Activated CD8-positive, alpha-beta memory T cell treated with anti-CD3 and anti-CD28 coated beads for 36 hours (primary cell): ENCODE measurements around the gene LARP4B. TPM values are rescaled to one million over a fixed set of nuclear protein-coding genes. Genes with fewer than 3 reads are reported as not detected.

ENCODE experiments used
- CTCF ChIA-PET: fragments of 350-600 bp; sonication (Branson Sonifier 250); formaldehyde crosslinking; loops from one replicate; lab custom pipeline; 2021; ENCODE audit warnings: antibody characterized with exemption; lab: Charles Lee
- POLR2A ChIA-PET: fragments of 350-600 bp; sonication (Branson Sonifier 250); formaldehyde crosslinking; loops from one replicate; lab custom pipeline; 2021; ENCODE audit warnings: antibody characterized with exemption; lab: Charles Lee
- total RNA-seq, 2 experiments: library from RNA; stranded (reverse); gene quantifications; one replicate each; pipeline ENCODE4 v1.2.3, GENCODE V29; 2021

LARP4B gene
- 100 to 1,000 TPM; 127 to 137 TPM for total RNA-seq

DNA sequence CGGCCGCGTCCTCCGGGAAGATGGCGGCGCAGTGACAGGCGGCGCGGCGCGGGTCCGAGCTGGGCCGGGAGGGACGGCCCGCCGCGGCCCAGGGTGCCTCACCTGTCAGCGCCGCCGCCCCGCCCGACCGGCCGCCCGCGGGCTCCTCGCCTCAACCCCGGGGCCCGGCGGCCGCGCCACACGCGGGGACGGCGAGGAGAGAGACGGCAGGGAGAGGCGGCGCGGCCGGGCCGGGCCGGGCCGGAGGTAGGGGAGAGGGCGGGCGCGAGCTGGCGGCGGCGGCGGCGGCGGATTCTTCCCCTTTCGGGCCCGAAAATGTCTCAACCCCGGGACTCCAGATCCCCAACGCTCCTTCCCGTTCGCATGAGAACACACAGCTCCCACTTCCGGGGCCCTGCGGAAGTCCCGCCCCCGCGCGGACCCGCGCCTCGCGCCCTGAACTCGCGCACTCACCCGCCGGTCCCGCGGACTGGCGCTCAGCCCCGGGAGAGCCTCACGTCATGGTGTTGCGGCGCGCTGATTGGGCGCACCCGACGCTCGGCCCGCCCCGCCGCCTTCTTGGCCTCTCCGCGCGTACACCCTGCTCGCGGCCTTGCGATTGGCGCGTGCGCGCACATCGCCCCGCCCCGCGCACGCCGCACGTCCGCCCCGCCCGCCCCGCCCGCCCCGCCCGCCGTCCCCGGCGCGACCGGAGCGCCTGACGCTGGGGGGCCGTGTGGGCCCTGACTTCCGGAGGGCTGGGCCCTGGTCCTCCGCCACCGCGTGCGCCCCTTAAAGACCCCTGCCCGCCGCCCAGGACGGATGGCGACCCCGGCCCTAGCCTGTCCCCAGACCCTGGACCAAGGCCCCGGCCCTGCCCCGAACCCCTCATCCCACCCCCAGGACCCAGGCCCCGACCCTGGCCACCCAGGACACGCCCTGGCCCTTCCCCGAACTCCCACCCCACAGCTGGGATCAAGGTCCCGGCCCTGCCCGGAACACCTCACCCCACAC, at the start of gene LARP4B:
LARP4B (minus strand) TSS at position 380 of the 993 bp plus-strand sequence. CDS start 45,984 bp downstream, outside the sequence.
- POLR2A ChIA-PET: interaction anchor here (0.6 to 1.0 kb wide), 3 partner anchors 14 to 117 kb away, joined by 3 to 9 read pairs (median 6); partner anchors contain the start of gene IDI1

DNA sequence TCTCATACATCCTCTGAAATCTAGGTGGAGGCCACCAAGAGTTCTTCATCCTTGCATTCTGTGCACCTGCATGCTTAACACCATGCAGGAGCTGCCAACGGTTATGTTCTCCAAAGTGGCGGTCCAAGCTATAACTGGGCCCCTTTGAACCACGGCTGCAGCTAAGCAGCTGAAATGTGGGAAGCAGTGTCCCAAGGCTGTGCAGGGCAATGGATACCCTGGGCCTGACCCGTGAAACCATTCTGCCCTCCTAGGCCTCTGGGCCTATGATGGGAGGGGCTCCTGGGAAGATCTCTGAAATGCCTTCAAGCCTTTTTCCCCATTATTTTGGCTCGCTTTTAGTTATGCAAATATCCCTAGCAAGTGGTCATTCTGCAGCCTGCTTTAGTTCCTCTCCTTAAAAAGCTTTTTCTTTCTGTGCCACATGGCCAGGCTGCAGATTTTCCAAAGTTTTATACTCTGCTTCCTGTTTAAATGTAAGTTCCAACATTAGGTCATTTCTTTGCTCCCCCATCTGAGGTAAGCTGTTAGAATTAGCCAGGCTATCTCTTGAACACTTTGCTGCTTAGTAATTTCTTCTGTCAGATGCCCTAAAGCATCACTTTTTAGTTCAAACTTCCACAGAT, 49.1 kb upstream of the LARP4B start:
- POLR2A ChIA-PET: no interaction called here

More for the DNA sequence above, at the start of gene LARP4B:
- CTCF ChIA-PET: interaction anchor here (0.8 kb wide), 1 partner anchor 121 kb away, joined by 3 read pairs; no protein-coding TSS in a partner anchor

DNA sequence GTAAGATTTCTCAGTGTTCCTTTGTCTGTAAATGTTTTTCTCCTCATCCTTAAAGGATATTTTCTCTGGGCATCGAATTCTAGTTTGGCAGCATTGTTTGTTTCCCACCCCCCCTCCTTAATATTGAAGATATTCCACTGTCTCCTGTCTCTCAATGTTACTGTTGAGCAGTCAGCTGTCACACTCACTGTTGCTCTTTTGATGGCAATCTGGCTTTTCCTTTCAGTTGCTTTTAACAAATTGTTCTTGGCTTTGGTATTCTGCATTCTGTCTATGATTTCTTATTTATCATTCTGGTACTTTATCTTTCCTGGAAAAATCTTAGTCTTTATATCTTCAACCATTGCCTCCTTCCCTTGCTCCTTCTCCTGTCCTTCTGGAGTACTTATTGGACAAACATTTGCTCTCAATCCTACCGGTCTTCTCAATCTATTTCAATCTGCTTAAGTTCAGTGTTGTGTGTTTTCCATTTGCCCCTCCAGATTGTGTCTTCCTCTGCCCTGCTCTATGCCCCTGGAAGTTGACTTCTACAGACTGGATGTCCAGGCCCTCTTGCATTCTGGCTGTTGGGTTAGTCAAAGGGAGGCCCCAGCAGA, 47.4 kb upstream of the LARP4B start:
- CTCF ChIA-PET: no interaction called here

More for the DNA sequence above, 49.1 kb upstream of the LARP4B start:
- CTCF ChIA-PET: interaction anchor here (0.5 kb wide), 1 partner anchor 20 kb away, joined by 3 read pairs; no protein-coding TSS in a partner anchor

DNA sequence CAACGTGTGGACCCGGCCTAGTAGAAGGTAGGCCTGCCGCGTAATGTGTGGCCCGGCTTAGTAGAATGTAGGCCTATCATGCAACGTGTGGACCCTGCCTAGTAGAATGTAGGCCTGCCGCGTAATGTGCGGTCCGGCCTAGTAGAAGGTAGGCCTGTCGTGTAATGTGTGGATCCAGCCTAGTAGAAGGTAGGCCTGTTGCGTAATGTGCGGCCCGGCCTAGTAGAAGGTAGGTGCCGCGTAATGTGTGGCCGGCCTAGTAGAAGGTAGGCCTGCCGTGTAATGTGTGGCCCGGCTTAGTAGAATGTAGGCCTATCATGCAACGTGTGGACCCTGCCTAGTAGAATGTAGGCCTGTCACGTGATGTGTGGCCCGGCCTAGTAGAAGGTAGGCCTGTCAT, 44.8 kb upstream of the LARP4B start:
- ChIA-PET POLR2A (no interaction called here), CTCF (no interaction called here)

More for the DNA sequence above, 47.4 kb upstream of the LARP4B start:
- POLR2A ChIA-PET: no interaction called here

DNA sequence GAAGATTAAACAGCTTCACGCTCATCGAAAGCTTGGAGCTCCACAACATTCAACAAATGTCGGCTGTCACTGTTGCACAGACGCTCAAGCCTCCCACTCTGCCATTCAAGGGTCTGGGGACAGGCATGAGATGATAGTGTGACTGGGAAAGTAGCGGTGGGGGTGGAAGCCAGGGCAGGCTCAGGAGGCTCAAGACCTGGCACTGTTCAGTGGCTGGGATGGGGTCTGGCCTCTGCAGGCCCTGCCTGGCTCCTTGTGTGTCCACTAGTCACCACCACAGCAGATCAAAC, 43.2 kb upstream of the LARP4B start:
- POLR2A ChIA-PET: no interaction called here
- CTCF ChIA-PET: no interaction called here

DNA sequence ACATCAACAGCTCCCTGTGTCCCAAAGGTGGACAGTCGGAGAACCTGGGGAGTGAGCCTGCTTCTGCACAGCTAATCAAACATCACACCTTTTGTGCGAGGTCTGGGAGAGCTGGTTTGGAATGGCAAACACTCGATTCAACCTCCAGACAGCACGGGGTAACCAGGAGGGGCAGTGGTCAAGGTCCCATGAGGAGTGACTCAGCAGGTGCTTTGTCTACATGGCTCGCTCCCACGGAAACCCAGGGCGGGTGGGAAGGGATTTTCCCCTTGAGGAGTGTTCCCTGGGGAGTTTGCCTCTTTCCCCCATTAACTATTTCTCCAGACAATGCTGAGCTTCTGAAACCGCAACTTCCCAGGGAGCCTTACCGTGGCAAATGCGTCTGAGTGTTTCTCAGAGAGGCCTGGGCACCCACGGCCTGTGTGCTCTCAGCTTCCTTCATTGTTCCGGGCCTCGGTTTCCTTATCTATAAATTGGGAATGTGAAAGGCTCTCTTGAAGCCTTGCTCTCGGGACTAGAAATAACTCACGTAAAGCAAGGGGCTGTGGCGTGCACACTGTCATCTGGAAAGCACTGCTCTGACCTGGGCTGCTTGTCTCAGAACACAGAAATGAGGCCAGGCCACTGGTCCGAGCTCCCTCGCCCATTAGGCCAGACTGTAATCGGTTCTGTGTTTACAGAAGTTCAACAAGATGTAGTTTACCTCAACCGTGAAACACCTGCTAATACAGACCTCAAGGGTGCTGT, 42.7 kb upstream of the LARP4B start:
- ChIA-PET CTCF (no interaction called here), POLR2A (no interaction called here)

DNA sequence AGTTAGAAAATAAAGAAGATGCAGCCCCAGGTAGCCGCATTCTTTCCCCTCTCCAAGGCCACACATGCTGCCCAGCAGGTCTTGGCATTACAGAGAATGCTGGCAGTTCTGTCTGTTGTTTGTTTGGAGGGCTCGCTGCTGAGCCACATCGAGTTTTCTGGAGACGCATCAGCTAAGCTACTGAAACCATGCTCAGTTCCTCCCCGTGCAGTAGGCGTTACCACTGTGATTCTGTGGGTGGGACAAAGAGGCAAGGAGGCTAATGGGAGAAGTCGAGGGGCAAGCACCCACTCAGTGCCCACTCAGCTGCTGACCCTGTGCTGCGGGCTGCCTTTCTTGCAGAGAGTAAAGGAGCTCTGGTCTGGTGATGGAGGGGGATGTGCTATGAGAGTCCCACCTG, 41.3 kb upstream of the LARP4B start:
- ChIA-PET POLR2A (no interaction called here), CTCF (no interaction called here)

DNA sequence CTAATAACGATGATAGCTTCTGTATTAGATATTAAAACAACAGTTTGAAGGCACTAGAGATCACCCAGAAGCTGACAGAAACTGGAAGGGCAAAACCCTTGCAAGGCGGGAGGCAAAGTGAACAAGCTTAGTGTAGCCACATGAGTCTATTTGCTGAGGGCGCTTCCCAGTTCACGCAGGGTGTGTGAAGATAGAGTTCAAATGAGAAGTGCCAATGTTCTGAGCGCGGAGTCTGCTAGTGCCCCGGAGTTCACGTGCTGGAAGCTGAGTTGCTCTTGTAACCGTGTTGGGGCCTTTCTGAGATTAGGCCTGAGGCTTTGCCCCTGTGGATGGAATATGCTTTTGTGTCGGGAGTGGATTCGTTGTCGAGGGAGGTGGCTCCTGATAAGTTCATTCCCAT, 40.1 kb upstream of the LARP4B start:
- CTCF ChIA-PET: no interaction called here
- POLR2A ChIA-PET: no interaction called here

DNA sequence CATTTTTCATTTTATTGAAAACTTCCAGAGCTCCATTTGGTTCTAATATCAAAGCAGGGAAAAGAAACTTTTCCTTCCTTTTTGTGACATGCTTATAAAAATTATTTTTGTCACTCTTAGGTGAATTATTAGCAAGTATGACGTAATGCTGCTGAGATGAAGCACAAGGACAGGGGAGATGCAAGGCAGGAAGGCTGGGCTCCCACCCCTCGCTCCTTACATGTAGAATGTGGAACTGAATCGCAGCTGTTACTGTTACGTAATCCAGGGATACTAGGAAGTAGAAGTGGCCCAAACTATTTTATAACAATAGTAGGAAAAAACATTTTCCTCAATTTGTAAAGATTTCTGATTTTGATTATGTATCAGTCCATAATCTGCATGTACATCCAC, 39.6 kb upstream of the LARP4B start:
- ChIA-PET POLR2A (no interaction called here), CTCF (no interaction called here)

DNA sequence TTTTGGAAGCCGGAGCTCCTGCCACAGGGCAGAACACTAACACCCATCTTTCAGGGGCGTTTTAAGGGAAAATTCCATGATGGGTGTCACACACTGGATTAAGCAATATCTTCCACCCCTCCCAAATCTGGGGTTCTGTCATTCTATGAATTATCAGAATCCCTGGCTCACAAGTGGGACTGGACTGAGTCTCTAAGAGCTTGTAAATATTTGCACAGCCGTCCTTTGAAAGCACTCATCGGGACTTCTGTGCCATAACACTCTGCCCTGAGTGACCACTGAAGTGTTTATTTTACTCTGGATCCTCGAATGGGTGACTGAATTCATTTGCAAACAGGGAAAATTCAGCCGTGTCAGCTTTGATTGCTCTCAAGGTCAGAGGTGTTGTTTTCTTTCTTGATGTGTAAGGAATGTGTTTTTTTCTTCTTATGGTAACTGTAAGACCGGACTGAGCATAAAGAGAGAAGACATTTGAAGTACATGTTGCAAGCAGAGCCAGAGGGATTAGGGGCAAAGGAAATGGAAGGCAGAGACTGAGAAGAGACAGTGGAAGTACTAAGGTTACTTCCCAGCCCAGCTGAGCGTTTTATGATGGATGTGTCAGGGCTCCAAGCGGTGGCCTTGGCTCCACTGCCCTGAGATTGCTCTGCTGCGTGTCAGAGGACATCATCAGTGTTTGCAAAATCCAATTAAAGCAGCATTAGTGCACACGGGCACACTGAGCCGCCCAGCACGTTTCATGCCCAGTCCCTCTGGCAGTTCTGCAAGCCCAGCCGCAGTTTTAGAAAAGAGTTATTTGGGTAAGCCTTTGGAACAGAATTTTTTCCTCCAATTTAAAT, 39.0 kb upstream of the LARP4B start:
- ChIA-PET POLR2A (no interaction called here), CTCF (interaction anchor here (0.6 kb wide), 1 partner anchor 546 kb away, joined by 3 read pairs; no protein-coding TSS in a partner anchor)

DNA sequence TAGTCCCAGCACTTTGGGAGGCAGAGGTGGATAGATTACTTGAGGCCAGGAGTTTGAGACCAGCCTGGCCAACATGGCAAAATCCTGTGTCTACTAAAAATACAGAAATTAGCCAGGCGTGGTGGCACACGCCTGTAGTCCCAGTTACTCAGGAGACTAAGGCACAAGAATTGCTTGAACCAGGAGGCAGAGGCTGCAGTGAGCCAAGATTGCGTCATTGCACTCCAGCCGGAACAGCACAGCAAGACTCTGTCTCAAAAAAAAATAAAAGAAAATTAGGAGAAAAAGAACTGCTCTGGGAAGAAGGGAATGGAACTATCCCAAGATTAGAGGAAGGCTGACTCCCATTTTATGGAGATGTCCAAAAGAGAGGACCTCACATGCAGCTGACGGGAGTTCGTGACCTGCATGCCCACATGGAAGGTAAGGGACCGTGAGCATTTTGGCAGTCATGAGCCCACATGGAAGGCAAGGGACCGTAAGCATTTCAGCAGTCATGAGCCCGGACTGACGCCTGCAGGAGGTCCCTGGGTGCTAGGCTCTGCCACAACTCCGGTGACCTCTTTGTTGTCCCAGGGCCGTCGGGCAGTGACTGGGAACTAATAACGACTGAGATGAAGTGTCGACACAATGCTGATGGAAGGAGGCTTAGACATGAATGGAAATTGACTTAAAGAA, 38.1 kb upstream of the LARP4B start:
- POLR2A ChIA-PET: no interaction called here
- CTCF ChIA-PET: no interaction called here

DNA sequence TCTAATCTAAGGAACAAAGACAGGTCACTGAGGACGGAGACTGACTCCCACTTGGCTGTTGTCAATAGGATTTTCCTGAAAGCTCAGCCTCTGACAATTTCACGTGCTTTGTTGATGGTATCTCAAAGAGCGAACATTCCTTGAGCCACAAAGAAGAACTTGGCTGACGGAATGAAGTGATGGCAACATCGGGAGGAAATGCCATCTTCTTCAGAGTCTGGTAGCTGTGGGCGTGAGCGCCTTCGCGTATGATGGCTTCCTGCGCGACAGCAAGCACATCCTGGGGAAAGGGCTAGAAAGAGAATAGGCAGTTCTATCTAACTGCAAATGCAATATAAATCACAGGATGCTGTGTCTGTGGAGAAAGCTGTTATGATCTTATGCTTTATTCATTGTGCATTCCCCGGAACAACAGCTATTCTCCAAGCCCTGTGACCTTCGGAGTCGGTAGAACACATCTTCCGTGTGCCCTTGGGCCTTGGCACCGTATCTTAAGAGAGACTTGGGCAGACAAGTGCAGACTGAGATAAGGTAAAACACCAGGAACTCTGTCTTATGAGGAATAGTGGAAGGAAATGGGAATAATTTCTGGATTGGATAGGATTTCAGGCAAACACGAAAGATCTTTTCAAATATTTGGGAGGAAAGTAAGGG, 37.2 kb upstream of the LARP4B start:
- ChIA-PET POLR2A (no interaction called here), CTCF (no interaction called here)

DNA sequence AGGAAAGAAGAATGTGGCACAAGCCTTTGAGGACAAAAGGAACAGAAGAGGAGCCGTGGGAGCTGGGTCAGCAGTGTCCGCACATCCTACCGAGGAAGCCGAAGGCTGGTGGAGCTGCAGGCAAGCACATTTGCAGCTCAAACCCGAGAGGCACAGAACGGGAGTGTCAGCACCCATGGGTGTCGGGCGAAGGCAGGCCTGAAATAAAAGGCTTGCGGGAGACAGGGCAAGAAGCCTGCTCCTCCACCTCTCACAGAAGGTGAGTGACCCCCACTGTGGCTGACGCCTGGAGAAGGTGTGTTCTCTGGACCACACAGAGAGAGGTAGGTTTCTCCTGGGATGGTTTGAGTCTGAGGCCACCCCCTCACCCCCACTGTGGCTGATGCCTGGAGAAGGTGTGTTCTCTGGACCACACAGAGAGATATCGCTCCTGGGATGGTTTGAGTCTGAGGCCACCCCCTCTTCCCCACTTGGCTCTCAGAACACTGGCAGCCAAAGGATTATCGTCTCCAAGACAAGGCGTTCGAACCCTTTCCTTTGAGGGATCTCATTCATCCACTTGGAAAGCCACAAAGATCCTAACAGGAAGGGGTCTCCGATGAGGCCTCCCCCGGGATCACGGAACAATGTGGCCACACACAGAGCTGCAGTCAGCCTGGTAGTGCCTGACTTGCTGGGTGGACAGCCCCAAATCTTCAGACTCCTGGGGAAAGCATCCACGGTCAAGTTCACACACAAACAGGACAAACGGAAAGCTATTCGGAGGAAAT, 35.1 kb upstream of the LARP4B start:
- ChIA-PET CTCF (no interaction called here), POLR2A (no interaction called here)

DNA sequence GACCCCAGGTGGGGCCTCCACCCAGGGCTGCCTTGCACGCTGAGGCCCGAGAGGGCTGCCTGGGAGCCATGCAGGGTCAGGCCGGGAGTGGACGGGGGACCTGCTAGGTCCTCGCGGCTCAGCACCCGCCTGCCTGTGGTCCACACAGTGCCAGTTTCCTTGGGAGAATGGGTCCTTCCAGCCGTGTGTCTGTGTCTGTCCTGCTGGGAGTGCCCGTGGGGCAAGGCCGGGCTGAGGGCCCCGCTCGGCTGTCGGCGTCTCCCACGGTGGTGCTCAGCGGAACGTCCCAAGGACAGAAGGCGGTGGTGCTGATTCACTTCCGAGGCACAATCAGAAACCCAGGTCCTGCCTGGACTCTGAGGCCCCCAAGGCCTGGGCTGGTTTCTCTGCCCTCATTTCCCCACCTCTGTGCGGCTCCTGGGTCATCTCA, 33.5 kb upstream of the LARP4B start:
- ChIA-PET POLR2A (no interaction called here), CTCF (no interaction called here)

DNA sequence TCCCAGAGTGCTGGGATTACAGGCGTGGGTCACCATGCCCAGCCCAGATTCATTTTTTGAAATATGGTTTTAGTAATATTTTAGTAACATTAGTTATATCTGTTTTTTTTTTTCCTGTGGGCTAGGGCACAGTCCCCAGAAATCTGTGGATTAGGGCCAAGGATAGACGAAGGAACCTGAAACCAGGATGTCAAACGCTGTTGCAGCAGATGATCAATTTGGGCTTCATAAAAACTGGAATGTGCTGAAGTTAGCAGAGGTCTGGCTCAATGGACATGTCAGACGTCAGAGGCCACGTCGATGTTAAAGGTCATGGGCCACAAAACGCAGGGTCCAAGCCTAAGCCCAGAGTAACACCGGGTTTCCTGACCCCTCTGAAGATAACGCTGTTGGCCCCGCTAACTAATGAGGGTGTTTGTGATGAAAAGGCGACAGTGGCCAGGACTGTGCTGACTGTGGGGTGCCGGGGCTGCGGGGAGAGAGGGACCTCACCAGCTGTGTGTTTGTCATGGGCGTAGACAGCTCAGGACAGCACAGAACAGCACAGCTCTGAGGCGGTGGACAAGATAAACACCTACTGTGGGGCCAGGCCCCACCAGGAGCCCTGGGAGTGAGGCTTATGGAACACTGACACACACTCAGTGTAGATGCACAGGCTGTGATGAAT, 32.9 kb upstream of the LARP4B start:
- CTCF ChIA-PET: no interaction called here
- POLR2A ChIA-PET: no interaction called here

DNA sequence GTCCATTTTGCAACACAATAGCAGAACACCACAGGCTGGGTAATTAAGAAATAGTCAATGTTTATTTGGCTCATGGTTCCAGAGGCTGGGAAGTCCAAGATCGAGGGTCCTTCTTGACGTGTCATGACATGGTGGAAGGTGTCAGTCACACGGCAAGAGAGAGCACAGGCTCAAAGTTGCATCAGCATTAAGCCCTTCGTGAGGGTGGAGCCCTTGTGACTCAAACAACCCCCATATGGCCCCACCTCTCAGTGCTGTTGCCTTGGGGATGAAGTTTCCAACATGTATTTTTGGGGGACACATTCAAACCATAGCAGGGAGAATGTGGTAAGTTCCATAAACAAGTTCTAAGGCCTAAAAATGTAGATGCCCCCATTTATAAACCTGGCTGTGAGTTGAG, 32.1 kb upstream of the LARP4B start:
- POLR2A ChIA-PET: no interaction called here

More for the DNA sequence above, 32.1 kb upstream of the LARP4B start:
- CTCF ChIA-PET: no interaction called here
